ENCODE results near the gene ZNF516. TPM values are rescaled to one million over a fixed set of nuclear protein-coding genes. Genes with fewer than 3 reads are reported as not detected.

Gene ZNF516
- total RNA-seq, 1 donor from 2014 or later: 1.6 TPM

GRCh38 chr18:76314496-76314895 lies 180.5 kb downstream of the ZNF516 start:
- Mint-ChIP-seq H3K4me1 (no peaks in the 10 kb centered on the region), H3K27me3 (peaks cover 11% of the 10 kb centered on the region)
- intact Hi-C loops (cut with micrococcal nuclease): no loop called here

DNA sequence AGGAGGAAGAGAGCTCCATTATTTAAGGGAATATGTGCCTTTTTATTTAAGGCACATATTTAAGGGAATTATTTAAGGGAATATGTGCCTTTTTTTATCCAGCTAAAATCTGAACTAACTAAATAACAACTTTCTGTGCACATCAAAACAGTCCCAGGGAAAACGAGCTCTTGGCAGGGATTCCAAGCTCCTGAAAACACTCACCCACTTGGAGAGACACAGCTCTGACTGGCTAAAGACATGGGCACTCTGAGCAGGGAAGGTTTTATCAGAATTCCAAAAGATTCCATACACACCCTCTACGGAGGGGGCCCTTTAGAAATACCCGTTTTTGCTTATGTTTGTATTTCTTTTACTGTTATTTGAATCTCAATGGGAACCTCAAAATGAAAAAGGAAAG lies 181.0 kb downstream of the ZNF516 start:
- DNase-seq: no peak
- no peaks in the 10 kb centered on the region for H3K9me3 Mint-ChIP-seq
- H3K36me3 Mint-ChIP-seq (ENCODE audit: low read depth): no peaks in the 10 kb centered on the region
- no peak overlapping the region for H3K27ac Mint-ChIP-seq
- H3K4me3 Mint-ChIP-seq: no peak overlapping the region
- H3K4me1 Mint-ChIP-seq: no peaks in the 10 kb centered on the region
- intact Hi-C loops (cut with micrococcal nuclease): no loop called here
- H3K27me3 Mint-ChIP-seq: peaks cover 11% of the 10 kb centered on the region

More at GRCh38 chr18:76314496-76314895, 180.5 kb downstream of the ZNF516 start:
- DNase-seq: no peak
- Mint-ChIP-seq H3K9me3 (no peaks in the 10 kb centered on the region), H3K27ac (no peak overlapping the region), H3K36me3 (ENCODE audit: low read depth) (no peaks in the 10 kb centered on the region), H3K4me3 (no peak overlapping the region)

Measured in activated CD4-positive, alpha-beta T cell treated with anti-CD3 and anti-CD28 coated beads, Interleukin-2, amount 10 ng/mL, durations not matched to agents 24 days and 14 days (primary cell).